A673 (cell line): ENCODE measurements around the gene ALOX12B. TPM values are rescaled to one million over a fixed set of nuclear protein-coding genes. Genes with fewer than 3 reads are reported as not detected.
A peak's percentile ranks its signal among the peaks of the same experiment; 100 is the strongest.

ENCODE experiments used
- BruUV-seq: library from RNA; stranded (reverse); fragments of 400-500 nt; replicated peaks from 2 replicates; lab custom pipeline; 2021; lab: Mats Ljungman, UMichigan
- CTCF ChIA-PET: fragments of 300-600 bp; sonication (Branson Sonifier 250); formaldehyde crosslinking; loops from one replicate; lab custom pipeline; 2022; ENCODE audit warnings: antibody characterized with exemption; lab: Charles Lee
- POLR2A ChIA-PET: fragments of 300-600 bp; sonication (Branson Sonifier 250); formaldehyde crosslinking; loops from one replicate; lab custom pipeline; 2022; ENCODE audit warnings: antibody characterized with exemption; ENCODE audit not compliant: low non-redundant PET; lab: Charles Lee
- DNase-seq: peaks from one replicate; pipeline ENCODE4 v3.0.0-alpha.2; 2015; ENCODE audit warnings: low spot score
- H3K27ac ChIP-seq: fragments of 200-600 bp; sonication (generic); 2 replicates; pipeline ENCODE4 v1.5.1; 2016; ENCODE audit warnings: mixed run types, low read depth, mild to moderate bottlenecking, mixed read lengths, antibody characterized with exemption, low read length; ENCODE audit not compliant: poor library complexity, severe bottlenecking
- H3K27me3 ChIP-seq: fragments of 200-600 bp; sonication (generic); replicated peaks from 2 replicates; pipeline ENCODE4 v1.6.1; 2017; ENCODE audit warnings: mixed run types, low read depth, mild to moderate bottlenecking, mixed read lengths, antibody characterized with exemption, low read length; ENCODE audit not compliant: insufficient read depth, poor library complexity
- H3K36me3 ChIP-seq: fragments of 200-600 bp; sonication (generic); 2 replicates; pipeline ENCODE4 v1.6.1; 2016; ENCODE audit warnings: mixed run types, mild to moderate bottlenecking, mixed read lengths, antibody characterized with exemption, low read length; ENCODE audit not compliant: insufficient read depth, poor library complexity, severe bottlenecking
- H3K4me1 ChIP-seq: fragments of 200-600 bp; sonication (generic); 2 replicates; pipeline ENCODE4 v1.6.1; 2017; ENCODE audit warnings: mixed run types, mild to moderate bottlenecking, mixed read lengths, antibody characterized with exemption, low read length; ENCODE audit not compliant: insufficient read depth, poor library complexity, severe bottlenecking
- H3K4me3 ChIP-seq: fragments of 200-600 bp; sonication (generic); 2 replicates; pipeline ENCODE4 v1.5.1; 2016; ENCODE audit warnings: low read depth, mixed run types, mild to moderate bottlenecking, mixed read lengths, low read length; ENCODE audit not compliant: poor library complexity, severe bottlenecking
- H3K9me3 ChIP-seq: fragments of 200-600 bp; sonication (generic); 2 replicates; pipeline ENCODE4 v1.6.1; 2016; ENCODE audit warnings: mixed run types, low read depth, mild to moderate bottlenecking, mixed read lengths, antibody characterized with exemption, low read length; ENCODE audit not compliant: poor library complexity, severe bottlenecking
- EZH2 ChIP-seq: fragments of 200-600 bp; sonication (generic); IDR thresholded peaks from 2 replicates; pipeline ENCODE4 v1.6.1; 2017; ENCODE audit warnings: borderline replicate concordance, low read depth, mild to moderate bottlenecking, mixed read lengths, antibody characterized with exemption, low read length; ENCODE audit not compliant: poor library complexity, severe bottlenecking
- intact Hi-C: fragments of 100-400 bp; cut with micrococcal nuclease; formaldehyde crosslinking; loops from one replicate; pipeline ENCODE4 v1.10.0; 2022; ENCODE audit not compliant: unreplicated experiment
- total RNA-seq: library from RNA; stranded (reverse); gene quantifications from 2 replicates; pipeline ENCODE4 v1.2.3, GENCODE V29; 2021
- TF ChIP-seq, protein P1 (sequence below): fragments of 300-800, 200-600 bp; sonication (generic); conservative IDR thresholded peaks from 2 replicates; pipeline ENCODE4 v1.5.1; 2017; ENCODE audit warnings: low read depth, mild to moderate bottlenecking, antibody characterized with exemption, low read length, moderate library complexity, mixed read lengths

The ALOX12B gene
- total RNA-seq, 1 experiment from 2014 or later = 0.39 TPM

DNA sequence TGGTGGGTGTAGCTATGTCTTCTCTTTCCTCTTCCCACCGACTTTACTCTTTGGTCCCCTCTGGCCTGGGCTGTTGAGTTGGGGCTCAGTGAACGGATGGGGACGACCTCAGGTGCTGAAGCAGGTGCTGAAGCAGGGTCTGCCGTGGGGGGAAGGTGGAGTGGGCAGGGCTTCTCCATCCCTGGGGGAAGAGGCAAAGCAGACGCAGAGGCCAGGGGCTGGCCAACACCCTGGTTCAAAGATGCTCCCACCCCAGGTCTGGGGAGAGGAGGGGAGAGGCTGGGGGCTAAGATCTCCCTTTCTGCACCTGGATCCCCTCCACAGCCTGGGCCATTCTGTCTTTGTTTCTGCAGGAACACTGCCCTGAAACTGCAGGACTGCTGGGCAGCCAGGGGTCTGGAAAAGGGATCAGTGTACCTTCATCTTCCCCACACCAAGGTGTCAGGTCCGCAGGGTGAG, 22.9 kb downstream of the ALOX12B start:
- Histone ChIP-seq H3K27me3 (peaks cover 11% of the 10 kb centered on the region), H3K4me1 (peaks cover 9% of the 10 kb centered on the region), H3K36me3 (no peaks in the 10 kb centered on the region), H3K4me3 (no peak overlapping the region), H3K9me3 (no peaks in the 10 kb centered on the region), H3K27ac (no peak overlapping the region)
- POLR2A ChIA-PET = interaction anchor here (0.5 kb wide), 1 partner anchor 44 kb away, joined by 3 read pairs; no protein-coding TSS in a partner anchor
- CTCF ChIA-PET = interaction anchor here (1.3 kb wide), 1 partner anchor 9 kb away, joined by 5 read pairs; no protein-coding TSS in a partner anchor
- no peak for TF ChIP-seq EZH2
- intact Hi-C loops = loop anchor here (5.0 kb wide), 1 partner anchor 53 kb away; the partner anchor contains the start of gene ALOXE3
- DNase-seq = no peak
- BruUV-seq = no TSS peak

DNA sequence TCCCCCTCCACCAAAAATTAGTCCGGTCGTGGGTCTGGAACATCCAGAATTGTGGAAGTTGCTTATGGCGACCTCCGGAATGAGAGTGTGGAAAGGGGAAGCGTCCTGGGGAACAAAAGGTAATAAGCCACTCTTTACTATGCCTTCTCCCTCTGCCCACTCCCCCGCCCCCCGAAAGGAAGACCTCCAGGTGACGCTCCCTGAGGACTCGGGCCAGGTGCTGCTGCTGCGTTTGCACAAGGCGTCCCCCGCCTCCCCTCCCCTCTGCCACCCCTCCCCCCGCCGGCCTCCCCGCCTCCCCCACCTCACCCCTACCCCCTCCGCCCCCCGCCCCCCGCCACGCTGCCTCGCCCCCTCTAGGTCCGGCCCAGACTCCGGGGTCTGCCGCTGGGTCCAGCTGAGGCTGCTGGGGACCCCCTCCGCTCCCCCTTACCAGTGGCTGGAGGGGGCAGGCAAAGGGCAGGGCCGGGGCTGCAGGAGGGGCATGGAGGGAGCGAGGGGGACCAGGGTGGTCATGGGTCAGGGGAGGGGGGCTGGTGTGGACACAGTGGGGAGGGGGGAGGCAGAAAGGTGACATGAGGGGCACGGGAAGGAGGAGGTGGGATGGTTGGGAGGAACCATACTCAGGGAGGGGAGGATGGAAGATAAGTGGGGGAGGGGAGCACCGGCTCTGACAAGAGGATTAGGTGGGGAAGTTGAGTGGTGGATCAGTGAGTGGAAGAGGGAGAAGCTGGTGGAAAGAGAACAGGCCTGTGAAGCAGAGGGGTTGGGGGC, 23.6 kb downstream of the ALOX12B start:
- no peak overlapping the region for H3K4me3 ChIP-seq
- H3K27ac ChIP-seq = no peak overlapping the region
- POLR2A ChIA-PET = interaction anchor here (0.5 kb wide), 1 partner anchor 44 kb away, joined by 3 read pairs; no protein-coding TSS in a partner anchor
- BruUV-seq = no TSS peak
- DNase-seq = no peak
- intact Hi-C loops = loop anchor here (5.0 kb wide), 1 partner anchor 53 kb away; the partner anchor contains the start of gene ALOXE3
- H3K9me3 ChIP-seq = no peaks in the 10 kb centered on the region
- H3K27me3 ChIP-seq = peaks cover 14% of the 10 kb centered on the region
- no peaks in the 10 kb centered on the region for H3K36me3 ChIP-seq
- TF ChIP-seq, protein P1, sequence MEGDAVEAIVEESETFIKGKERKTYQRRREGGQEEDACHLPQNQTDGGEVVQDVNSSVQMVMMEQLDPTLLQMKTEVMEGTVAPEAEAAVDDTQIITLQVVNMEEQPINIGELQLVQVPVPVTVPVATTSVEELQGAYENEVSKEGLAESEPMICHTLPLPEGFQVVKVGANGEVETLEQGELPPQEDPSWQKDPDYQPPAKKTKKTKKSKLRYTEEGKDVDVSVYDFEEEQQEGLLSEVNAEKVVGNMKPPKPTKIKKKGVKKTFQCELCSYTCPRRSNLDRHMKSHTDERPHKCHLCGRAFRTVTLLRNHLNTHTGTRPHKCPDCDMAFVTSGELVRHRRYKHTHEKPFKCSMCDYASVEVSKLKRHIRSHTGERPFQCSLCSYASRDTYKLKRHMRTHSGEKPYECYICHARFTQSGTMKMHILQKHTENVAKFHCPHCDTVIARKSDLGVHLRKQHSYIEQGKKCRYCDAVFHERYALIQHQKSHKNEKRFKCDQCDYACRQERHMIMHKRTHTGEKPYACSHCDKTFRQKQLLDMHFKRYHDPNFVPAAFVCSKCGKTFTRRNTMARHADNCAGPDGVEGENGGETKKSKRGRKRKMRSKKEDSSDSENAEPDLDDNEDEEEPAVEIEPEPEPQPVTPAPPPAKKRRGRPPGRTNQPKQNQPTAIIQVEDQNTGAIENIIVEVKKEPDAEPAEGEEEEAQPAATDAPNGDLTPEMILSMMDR = no peak
- no peak for TF ChIP-seq EZH2
- H3K4me1 ChIP-seq = peaks cover 10% of the 10 kb centered on the region
- CTCF ChIA-PET = interaction anchor here (1.3 kb wide), 1 partner anchor 10 kb away, joined by 5 read pairs; no protein-coding TSS in a partner anchor

- Histone ChIP-seq H3K27ac (no peak overlapping the region), H3K27me3 (peaks cover 14% of the 10 kb centered on the region), H3K36me3 (no peaks in the 10 kb centered on the region), H3K9me3 (no peaks in the 10 kb centered on the region), H3K4me3 (peak overlapping the region; percentile 27), H3K4me1 (peaks cover 10% of the 10 kb centered on the region)
- intact Hi-C loops = loop anchor here (5.0 kb wide), 1 partner anchor 54 kb away; the partner anchor contains the start of gene ALOXE3
- ChIA-PET POLR2A (no interaction called here), CTCF (interaction anchor here (0.9 to 1.8 kb wide), 2 partner anchors 11 to 16 kb away, joined by 4 to 9 read pairs; no protein-coding TSS in a partner anchor)
- no peak for DNase-seq
- TF ChIP-seq, protein P1 = no peak
- TF ChIP-seq EZH2 = no peak
- no TSS peak for BruUV-seq
Observed at GRCh38 chr17:8062807-8063483, 24.6 kb downstream of the ALOX12B start.
